ENCODE data around the gene ZC2HC1C.
A peak's percentile ranks its signal among the peaks of the same experiment; 100 is the strongest.
"Not testable (repeated sequence)": the region's sequence is repeated elsewhere in the genome, so short reads cannot be mapped to it uniquely, and the experiment has no call there.

ZC2HC1C gene

DNA sequence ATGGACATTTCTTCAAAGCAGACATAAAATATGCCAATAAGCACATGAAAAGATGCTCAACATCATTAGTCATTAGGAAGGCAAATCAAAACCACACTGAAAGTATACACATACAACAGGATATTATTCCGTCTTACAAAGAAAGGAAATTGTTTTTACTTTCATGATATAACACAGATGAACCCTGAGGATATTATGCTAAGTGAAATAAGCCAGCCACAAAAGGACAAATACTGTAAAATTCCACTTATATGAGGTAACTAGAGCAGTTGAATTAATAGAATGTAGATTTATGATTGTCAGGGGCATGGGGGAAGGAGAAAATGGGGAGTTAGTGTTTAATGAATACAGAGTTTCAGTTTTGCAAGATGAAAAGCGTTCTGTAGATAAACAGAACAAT, 9.8 kb upstream of the ZC2HC1C start:
- no peak for DNase-seq

DNA sequence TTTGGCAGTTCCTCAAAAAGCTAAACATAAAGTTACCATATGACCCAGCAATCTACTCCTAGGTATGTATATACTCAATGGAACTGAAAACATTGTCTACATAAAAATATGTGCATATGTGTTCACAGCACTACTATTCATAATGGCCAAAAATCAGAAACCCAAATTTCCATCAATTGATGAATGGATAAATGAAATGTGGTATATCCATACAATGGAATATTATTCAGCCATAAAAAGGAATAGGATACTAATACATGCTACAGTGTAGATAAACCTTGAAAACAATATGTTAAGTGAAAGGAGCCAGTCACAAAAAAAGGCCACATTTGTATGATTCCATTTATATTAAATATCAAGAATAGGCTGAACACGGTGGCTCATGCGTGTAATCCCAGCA, 9.0 kb upstream of the ZC2HC1C start:
- no peak for DNase-seq

DNA sequence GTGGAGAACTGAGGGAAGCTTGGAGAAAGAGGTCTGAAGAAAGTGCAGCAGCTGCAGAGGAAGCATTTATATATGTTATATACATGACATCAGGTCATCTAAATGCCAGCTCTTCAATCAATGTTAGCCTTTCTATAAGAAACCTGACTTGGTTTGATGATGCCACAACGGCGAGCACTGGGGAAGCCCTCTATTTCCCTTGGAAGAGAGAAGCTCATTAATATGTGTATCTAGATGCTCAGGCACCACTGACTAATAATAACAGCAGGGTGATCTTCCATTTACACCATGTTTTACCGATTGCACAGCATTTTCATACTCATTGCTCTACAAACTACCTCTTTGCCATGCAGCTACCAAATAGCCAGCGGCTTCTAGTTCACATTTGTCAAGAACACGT, 6.4 kb upstream of the ZC2HC1C start:
- peak; percentile 7 for DNase-seq

DNA sequence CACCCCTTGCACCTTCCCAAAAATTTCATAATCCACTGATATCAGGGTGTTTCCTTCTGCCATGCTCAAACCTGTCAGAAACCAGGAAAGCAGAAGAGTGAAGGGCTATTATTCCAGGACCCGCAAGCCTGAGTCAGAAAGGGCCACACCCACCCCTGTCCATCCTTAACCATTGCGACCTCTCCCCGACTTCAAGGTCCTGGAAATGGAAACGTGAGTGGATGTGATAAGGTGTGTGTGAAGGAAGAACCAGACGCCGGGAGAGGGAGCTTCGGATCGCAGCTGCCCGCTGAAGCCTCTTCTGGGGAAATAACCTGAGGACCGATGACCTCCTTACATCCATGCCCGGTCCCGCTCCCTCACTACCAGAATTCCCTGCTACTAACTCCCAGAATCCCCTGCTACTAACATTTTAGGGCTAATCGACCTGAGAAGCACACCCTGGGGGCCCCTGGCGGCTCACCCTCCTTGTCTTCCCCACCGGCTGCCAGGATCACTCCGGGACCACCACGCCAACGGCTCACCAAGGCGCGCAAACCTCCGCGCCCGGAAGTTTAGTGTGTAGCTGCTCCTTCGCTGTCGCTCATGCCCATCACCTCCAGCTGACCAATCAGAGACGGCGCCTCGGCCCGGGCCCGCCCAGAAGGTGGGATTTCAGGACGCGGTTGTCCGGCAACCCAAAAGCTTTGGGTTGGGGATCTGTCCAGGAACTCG, 5.8 kb upstream of the ZC2HC1C start, which contains the start of gene ACYP1:
Gene ACYP1, minus strand, starts transcription at position 534 of the 714 bp plus-strand sequence. Its CDS starts 471 bp downstream, at position 63.
- DNase-seq, result peak; percentile 96

DNA sequence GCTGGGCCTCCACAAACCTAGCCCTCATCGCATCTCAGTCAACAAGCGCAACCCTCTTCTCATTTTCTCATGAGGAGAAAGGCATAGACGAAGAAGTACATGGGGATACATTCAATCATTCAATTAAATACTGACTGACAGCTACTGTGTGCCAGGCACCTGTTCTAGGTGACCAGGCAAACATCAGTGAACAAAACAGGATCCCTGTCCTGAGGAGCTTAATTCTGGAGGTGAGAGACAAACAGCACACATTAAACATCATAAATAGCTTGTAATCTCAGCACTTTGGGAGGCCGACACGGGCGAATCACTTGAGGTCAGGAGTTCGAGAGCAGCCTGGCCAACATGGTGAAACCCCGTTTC, 5.3 kb upstream of the ZC2HC1C start:
- no peak for DNase-seq

DNA sequence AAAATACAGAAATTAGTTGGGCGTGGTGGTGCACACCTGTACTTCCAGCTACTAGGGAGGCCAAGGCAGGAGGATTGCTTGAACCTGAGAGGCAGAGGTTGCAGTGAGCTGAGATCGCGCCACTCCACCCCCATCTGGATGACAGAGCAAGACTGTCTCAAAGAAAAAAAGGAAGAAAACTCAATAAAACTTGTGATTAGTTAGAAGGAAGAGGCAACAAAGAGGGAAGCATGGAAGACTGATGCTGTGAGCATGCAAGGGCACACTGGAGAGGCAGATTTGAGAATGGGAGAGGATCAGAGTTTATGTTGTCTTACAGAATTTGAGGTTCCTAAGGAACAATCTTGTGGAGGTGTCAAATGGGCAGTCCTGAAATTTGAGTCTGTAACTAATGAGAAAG, 2.8 kb upstream of the ZC2HC1C start:
- DNase-seq, result no peak

DNA sequence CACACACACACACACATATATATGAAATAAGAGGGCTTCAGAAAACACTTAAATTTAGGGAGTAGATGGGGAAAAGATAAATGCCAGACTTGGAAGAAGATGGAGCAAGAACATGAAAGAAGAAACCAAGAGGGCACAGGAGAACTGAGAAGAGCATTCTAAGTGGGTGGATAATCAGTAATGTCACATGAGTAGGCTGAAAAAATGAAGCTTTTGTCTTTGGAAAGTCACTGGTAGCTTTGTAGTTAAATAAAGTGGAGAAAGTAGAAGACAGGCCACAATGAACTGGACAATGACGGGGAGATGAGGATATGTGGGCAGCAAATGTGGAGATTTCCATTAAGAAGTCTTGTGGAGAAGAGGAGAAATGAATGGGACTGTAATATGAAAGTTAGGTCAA, 2.2 kb upstream of the ZC2HC1C start:
- no peak for DNase-seq

DNA sequence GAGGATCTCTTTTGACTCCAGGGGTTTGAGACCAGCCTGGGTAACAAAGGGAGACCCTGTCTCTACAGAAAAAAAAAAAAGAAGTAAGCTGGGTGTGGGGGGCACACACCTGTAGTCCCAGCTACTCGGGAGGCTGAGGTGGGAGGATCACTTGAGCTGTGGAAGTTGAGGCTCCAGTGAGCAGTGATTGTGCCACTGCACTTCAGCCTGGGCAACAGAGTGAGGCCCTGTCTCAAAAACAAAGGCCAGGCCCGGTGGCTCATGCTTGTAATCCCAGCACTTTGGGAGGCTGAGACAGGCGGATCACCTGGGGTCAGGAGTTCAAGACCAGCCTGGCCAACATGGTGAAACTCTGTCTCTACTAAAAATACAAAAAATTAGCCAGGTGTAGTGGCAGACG, 1.7 kb upstream of the ZC2HC1C start:
- DNase-seq, result not testable (repeated sequence)

DNA sequence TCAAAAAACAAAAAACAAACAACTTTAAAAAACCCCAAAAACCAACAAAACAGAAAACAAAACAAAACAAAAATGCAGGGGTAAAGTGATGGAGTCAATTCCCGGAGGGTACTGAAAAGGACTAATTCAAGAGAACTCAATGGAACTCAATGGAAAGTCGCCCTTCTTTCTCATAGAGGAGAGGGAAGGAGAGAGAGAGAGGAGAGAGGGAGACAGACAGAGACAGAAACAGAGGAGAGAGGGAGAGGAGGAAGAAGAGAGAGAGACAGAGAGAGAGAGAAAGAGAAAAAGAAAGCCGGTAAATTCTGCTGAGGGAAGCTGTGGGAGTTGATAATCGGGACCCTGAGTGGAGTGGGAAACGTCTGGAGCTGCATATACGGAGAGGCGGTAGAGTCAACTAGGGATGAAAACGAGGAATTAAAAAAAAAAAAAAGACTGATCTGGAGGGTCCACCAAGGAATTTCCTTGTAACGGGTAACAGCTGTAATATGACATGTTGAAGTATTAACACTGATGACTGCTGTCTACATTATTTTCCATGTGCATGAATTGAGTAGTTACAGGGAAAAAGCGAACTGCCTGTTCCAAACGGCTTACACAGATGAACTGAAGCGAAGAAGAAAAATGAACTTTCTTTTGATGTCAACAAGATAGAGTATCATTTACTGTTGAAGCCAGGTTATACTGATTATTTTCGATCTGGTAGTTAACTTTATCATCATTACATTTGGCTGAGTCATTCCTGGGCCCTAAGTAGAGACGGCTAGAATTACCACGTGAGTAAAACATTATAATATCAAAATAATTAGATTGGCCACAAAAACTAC, 934 bp upstream of the ZC2HC1C start:
- DNase-seq, result no peak

DNA sequence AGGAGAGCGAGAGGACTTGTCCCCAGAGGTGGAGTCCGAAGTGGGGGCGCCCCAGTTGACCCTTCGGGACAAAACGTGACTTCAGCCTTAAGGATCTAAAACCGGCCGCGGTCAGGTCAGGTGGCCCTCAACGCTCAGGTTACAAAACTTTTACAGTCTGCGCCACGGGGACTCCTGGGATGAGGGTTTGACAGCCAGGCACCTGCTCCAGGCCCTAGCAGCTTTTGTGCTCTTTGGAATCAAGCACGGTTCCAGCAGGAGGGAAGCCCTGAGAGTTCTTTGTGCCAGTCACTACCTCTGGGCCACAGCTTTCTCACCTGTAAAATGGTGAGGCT, 337 bp downstream of the ZC2HC1C start:
- DNase-seq, result no peak

DNA sequence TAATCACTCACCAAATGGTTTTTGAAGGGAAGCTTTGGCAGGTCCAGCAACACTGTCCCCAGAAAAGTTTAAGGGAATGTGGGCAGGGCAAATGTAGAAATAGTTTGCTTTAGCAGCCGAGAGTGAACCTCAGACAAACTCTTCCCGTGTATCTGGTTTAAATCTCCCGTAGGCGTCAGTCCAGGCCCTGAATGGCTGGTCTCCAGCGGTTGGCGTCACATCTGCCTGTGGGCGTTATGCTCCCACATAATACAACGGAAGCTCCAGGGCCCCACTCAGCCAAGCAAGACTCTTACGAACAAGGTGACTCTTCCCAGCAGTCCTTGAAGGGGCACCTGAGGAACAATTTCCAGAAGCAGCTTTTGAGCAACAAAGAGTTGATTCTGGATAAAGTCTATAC, 942 bp downstream of the ZC2HC1C start:
- DNase-seq, result no peak

DNA sequence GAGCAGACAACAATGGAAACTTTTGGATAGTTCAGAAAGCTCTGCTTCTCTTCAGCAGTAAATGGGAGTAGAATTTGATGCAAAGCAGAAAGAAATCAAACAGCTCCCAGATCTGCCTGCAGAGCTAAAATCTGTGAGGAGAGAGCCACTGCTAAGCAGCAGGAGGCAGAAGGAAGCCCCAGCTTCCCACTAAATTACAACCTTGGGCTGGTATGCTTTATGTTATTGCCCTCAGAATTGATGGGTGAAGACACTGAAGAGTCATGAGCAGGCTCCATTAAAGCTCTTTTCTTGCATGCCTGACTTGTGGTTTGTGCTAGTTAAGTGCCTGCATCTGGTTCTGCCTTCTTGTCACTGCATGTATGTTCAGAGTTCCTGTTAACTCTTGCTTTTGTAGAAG, 8.4 kb downstream of the ZC2HC1C start:
- DNase-seq, result no peak

DNA sequence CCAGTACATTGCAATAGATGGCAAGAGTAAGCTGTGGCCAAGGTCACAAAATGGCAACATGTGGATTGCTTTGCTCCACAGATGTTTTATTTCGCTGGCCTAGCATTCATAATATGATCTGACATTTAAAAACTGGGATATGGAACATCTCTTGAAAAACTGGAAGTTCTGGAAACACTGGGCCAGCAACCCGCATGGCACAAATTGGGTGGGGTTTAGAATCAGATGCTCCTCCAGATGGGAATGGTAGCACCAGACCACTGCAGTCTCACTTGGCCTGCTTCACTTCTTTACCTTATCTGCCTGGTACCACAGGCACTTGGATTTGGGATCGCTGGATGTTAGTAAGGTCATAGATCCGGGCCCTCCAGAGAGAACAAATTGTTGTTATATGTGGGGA, 10.1 kb downstream of the ZC2HC1C start:
- DNase-seq, result no peak

DNA sequence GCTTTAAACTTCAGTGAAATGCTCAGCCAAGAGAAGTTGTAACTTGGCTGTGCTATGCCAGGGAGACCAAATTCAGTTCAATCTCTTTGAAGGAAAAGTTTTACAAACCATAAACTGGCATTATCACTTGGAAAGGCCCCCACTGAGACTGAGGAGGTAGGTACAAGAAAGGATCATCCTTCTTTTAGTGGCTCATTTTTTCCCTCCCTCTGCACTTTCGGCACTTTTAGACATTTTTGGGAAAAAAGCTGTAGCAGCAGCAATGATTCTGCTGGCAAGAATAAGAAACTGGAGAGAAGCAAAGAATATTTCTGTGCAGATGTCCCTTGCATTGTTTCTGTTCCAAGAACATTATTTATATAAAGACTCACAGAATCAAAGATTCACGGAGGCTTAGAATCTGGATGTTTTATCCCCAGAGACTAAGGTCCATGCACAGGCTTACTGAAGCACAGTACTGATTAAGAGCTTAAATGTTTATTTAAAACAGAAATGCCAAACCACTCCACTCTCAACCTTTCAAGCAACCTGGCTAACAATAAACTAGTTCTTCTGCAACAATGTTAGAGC, 12.3 kb downstream of the ZC2HC1C start:
- no peak for DNase-seq

DNA sequence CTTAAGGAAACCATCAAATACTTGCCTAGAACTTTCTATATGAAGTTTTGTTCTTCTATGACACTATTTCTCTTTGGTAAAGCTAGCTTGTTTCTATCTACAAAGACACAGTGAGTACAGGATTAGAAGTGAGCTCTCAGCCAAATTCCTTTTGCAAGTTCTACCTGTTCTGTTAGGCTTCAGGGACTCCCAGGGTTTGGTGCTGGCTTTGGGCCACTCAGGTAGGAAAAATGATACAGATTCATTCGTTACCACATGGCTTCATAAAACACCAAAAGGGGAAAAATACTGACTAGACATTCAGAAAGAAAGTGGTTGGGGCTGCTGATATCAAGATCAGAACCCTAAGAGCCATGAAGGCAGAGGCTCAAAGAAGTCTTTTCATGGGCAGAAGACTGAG, 13.8 kb downstream of the ZC2HC1C start:
- no peak for DNase-seq

DNA sequence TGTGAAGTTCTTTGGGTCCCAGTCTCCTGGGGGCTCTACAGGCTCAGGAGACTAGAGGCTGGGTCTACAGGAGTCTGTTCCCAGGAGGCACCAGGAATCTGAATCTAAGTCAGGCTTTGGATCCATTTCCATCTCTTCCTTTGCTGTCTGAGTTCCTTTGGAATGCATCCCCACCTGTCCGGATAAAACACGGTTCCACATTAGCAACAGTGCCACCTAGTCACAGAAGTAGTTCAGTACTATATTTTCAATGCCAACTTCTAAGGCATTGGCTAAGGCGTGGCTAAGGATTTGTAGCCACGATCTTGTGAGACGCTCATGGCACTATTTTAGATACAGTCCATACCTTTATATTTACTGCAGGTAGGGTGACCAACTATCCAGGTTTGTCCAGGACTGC, 15.1 kb downstream of the ZC2HC1C start:
- no peak for DNase-seq

DNA sequence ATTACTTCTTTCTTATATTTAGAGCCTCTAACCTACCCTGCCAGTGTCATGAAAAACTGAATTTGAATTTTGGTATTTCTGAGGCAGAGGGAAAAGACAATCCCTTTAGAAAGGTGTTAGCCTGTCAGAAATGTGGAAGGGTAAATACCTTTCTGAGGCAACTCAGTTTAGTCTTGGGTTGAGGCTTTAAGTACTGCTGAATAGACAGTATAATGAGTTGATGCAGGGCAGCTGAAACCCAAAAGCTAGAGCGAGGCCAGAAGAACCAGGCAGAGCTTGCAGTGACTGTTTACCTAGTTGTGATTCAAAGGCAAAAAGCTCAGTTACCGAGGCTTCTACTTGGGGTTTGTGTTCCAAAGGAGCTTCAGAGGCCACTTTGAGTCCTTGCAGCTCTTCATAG, 18.7 kb downstream of the ZC2HC1C start:
- no peak for DNase-seq

DNA sequence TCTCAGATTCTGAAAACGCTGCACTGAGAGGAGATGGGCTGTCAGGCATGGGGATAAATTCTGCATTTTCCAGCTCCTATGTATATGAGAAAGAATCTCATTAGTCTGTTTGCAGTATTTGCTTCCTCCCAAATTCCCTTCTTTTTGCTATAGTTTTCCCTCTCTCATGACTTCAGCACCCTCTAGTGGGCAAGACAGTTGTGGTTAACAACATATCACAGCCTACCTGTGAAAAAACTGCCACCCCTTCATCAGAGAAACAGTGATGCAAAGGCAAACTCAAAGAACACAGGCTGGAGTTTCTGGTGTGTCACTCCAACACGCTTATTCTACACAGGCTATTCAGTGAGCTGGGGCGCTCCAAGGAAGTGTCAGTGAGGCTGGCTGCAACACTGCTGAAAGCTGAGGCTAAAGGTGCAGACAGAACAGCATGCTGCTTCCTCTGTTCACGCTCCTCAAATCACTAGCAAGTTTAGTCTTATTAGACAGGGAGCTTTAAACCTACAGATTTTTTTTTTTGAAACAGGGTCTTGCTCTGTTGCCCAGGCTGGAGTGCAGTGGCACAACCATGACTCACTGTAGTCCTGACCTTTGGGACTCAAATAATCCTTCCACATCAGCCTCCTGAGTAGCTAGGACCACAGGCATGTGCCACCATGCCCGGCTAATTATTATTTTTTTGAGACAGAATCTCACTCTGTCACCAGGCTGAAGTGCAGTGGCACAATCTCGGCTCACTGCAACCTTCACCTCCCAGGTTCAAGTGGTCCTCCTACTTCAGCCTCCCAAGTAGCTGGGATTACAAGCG, 19.3 kb downstream of the ZC2HC1C start:
- peak; percentile 49 for DNase-seq

DNA sequence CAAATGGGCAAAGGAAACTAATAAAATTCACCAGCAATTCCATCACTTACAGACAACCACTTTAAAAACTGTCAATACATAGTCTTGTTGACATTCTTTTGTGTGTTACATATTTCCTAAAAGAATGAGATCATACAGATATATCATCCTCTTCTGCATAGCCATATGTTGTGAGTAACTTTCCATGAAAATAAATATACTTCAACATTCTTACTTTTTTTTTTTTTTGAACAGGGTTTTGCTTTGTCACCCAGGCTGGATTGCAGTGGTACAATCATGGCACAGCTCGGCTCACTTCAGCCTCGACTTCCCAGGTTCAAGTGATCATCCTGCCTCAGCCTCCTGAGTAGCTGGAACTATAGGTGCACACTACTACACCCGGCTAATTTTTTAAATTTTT, 20.9 kb downstream of the ZC2HC1C start:
- no peak for DNase-seq

DNA sequence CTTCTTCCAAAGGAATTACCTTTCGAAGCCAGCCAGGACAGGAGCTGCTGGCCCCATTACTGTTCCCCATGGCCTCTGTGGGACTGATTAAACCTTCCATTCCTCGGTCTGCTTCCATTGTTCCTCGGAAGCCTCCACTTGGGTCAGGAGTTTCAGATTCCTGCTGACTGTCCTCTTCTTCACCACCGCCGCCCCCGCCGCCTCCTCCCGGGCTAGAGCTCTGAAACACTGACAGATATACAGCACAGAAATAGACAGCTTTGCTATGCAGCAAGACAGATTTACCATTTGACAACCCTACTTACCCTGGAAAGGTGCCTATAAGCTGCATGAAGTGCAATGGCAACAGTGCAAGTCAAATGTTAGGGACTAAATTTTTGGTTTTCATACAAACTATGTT, 21.8 kb downstream of the ZC2HC1C start:
- no peak for DNase-seq

DNA sequence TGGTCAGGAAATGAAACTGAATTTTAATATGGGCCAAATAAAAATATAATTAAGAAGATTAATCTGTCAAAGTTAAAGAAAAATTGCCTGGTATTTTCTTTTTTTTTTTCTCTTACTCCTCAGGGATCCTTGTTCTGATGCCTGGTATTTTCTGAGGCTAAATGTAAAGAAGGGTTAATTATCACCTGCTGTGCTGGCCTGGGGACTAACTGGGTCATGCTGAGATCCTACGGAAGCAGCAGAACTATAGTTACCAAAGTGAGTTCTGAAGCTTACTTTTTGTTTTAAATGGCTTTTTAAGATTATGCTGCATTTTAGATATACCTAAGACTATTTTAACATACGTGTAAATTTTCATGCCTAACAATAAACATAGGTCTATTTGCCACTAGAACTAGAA, 23.3 kb downstream of the ZC2HC1C start:
- DNase-seq, result no peak

DNA sequence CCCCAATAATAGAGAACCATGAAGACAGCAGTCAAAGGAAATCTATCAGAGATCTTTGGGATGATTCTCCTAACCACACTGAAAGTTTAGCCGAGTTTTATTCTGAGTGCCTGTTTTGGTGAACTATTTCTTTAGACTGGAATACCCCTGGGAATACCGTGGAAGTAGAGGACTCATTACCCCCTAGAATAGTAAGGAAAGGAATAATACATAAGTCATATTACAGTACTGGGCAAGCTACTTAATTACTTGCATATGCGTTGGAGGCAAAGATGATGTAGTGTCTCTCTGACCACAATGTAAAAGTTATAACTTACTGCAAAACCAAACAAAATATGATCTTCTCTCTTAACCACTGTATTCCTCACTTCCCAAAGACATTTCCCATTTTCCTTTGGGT, 25.5 kb downstream of the ZC2HC1C start:
- no peak for DNase-seq

DNA sequence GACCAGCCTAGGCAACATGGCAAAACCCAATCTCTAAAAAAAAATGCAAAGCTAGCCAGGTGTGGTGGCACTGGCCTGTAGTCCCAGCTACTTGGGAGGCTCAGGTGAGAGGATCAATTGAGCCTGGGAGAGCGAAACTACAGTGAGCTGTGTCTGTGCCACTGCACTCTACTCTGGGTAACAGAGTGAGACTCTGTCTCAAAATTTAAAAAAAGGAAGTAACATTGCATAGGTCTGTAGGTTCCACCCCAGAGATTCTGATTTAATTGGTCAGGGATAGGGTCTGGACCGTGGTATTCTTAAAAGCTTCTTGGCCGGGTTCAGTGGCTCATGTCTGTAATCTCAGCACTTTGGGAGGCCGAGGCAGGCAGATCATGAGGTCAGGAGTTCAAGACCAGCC, 26.2 kb downstream of the ZC2HC1C start:
- DNase-seq, result no peak

DNA sequence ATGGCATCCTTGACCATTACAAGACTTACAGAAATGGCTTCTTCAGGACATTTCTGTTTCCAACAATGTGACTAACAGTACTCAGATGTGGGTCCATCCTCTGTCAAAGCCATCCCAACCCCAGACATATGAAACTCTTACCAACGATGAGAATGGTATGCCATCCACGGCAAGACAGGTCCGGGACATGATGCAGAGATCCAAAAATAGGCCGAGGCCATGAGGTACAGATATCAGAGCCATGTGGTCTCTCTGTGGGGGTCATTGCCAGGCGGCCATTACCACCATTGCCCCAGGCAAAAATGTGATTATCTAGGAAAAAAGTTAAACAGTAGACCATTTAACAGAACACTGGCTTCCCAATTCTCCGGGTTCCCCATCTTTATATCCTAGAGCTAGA, 27.5 kb downstream of the ZC2HC1C start:
- no peak for DNase-seq
